Raji (cell line): ENCODE measurements around the gene TEX22.

Experiments
- POLR2A ChIP-seq: IDR thresholded peaks from 2 replicates; pipeline ENCODE4 v1.6.1; 2011; ENCODE audit warnings: low read depth, low read length, control low read depth; ENCODE audit not compliant: insufficient read depth

The TEX22 gene

GRCh38 chr14:105458571-105458970 is 60.2 kb downstream of the TEX22 start:
- no peak for TF ChIP-seq POLR2A

- TF ChIP-seq POLR2A, result no peak
These were observed 61.8 kb downstream of the TEX22 start for GRCh38 chr14:105460116-105460515.

- no peak for TF ChIP-seq POLR2A
These were observed 62.3 kb downstream of the TEX22 start for GRCh38 chr14:105460616-105461015.

- no peak for TF ChIP-seq POLR2A
These were observed 63.6 kb downstream of the TEX22 start for GRCh38 chr14:105461903-105462302.
